Upper lobe of left lung (tissue), 4 donors: Measurements from ENCODE around the gene TTC23.

Experiments used
- CTCF ChIP-seq, 6 experiments: fragments of 450-650 bp in 4 of 6; fragments of 200-600 bp in 2 of 6; sonication (generic) in 2 of 6; IDR thresholded peaks; one replicate each; pipeline ENCODE4 v1.5.1; 2016 to 2019; ENCODE audit warnings: antibody characterized with exemption in 6 of 6
- EP300 ChIP-seq, 4 donors: sonication (generic); formaldehyde crosslinking; IDR thresholded peaks; one replicate each; pipeline ENCODE4 v1.5.1; 2017; ENCODE audit warnings: antibody characterized with exemption in 4 of 4, control low read depth in 2 of 4
- POLR2A ChIP-seq, 4 donors: fragments of 450-650 bp; IDR thresholded peaks; one replicate each; pipeline ENCODE4 v1.5.1; 2016 to 2017; ENCODE audit warnings: antibody characterized with exemption in 4 of 4, mild to moderate bottlenecking in 2 of 4
- POLR2AphosphoS5 ChIP-seq, 2 donors: sonication (generic); formaldehyde crosslinking; IDR thresholded peaks; one replicate each; pipeline ENCODE4 v1.5.1; 2017; ENCODE audit warnings: antibody characterized with exemption in 2 of 2

GRCh38 chr15:99138491-99138982 is 110.8 kb downstream of the TTC23 start:
- no peak for TF ChIP-seq CTCF (IDR thresholded peaks at IDR 0.05)
- TF ChIP-seq POLR2A (IDR thresholded peaks at IDR 0.05): no peak
- no peak for TF ChIP-seq POLR2AphosphoS5 (IDR thresholded peaks at IDR 0.05)
- no peak for TF ChIP-seq EP300 (IDR thresholded peaks at IDR 0.05)
